Esophagus muscularis mucosa (tissue), 4 donors: ENCODE measurements around the gene PEPD.

Experiments used
- CTCF ChIP-seq, 3 experiments: fragments of 200-600 bp in 2 of 3; fragments of 450-650 bp in 1 of 3; sonication (generic) in 2 of 3; IDR thresholded peaks; one replicate each; pipeline ENCODE4 v1.5.1; 2017 to 2019; ENCODE audit warnings: antibody characterized with exemption in 3 of 3, mild to moderate bottlenecking in 2 of 3, moderate library complexity in 1 of 3
- EP300 ChIP-seq: sonication (generic); formaldehyde crosslinking; IDR thresholded peaks from one replicate; pipeline ENCODE4 v1.6.1; 2017; ENCODE audit warnings: antibody characterized with exemption
- POLR2A ChIP-seq: fragments of 450-650 bp; IDR thresholded peaks from one replicate; pipeline ENCODE4 v1.6.1; 2017; ENCODE audit warnings: antibody characterized with exemption, moderate library complexity, mild to moderate bottlenecking, low read depth
- POLR2AphosphoS5 ChIP-seq, 2 donors: sonication (generic); formaldehyde crosslinking; IDR thresholded peaks; one replicate each; pipeline ENCODE4 v1.6.1; 2017; ENCODE audit warnings: antibody characterized with exemption in 2 of 2

- no peak for TF ChIP-seq EP300
- no peak for TF ChIP-seq CTCF (IDR thresholded peaks at IDR 0.05)
- TF ChIP-seq POLR2A: no peak
- TF ChIP-seq POLR2AphosphoS5 (IDR thresholded peaks at IDR 0.05): no peak
Observed at GRCh38 chr19:33460221-33460908, 61.2 kb downstream of the PEPD start.
